HepG2 (cell line): ENCODE measurements around the gene SOWAHA. TPM values are rescaled to one million over a fixed set of nuclear protein-coding genes. Genes with fewer than 3 reads are reported as not detected.

Experiments
- ATF7-NPFF ChIP-seq: sonication (generic); formaldehyde crosslinking; IDR thresholded peaks from 2 replicates; pipeline ENCODE4 v1.8.1; 2023; ENCODE audit warnings: mild to moderate bottlenecking, low read depth, missing genetic modification reagents, moderate library complexity
- DDIT3 ChIP-seq: sonication (generic); formaldehyde crosslinking; IDR thresholded peaks from 2 replicates; pipeline ENCODE4 v1.4.0; 2020; ENCODE audit warnings: mild to moderate bottlenecking, missing genetic modification reagents
- HNRNPLL ChIP-seq: fragments of 200-400 bp; formaldehyde crosslinking; IDR thresholded peaks from 2 replicates; pipeline ENCODE4 v1.6.1; 2017; ENCODE audit warnings: mild to moderate bottlenecking, low read depth, low read length; ENCODE audit not compliant: poor library complexity, severe bottlenecking
- HOXA3 ChIP-seq: sonication (generic); formaldehyde crosslinking; IDR thresholded peaks from 2 replicates; pipeline ENCODE4 v1.5.0; 2020; ENCODE audit warnings: missing genetic modification reagents
- HOXA7 ChIP-seq: sonication (generic); formaldehyde crosslinking; IDR thresholded peaks from 2 replicates; pipeline ENCODE4 v1.8.1; 2022; ENCODE audit warnings: mild to moderate bottlenecking, missing genetic modification reagents, moderate library complexity
- JUN ChIP-seq: sonication (generic); formaldehyde crosslinking; IDR thresholded peaks from 2 replicates; pipeline ENCODE4 v1.4.0; 2020; ENCODE audit warnings: mild to moderate bottlenecking, missing genetic modification reagents
- KLF16 ChIP-seq, 2 experiments: sonication (generic) in 1 of 2; formaldehyde crosslinking in 1 of 2; IDR thresholded peaks; 2 replicates each; pipeline versions ENCODE4 v1.6.1 to v1.8.0; 2016 to 2023; ENCODE audit warnings: missing genetic modification reagents in 2 of 2, missing compliant biosample characterization in 1 of 2
- MTERF4 ChIP-seq: sonication (generic); formaldehyde crosslinking; IDR thresholded peaks from 2 replicates; pipeline ENCODE4 v1.8.0; 2023; ENCODE audit warnings: mild to moderate bottlenecking, missing genetic modification reagents
- NFIC ChIP-seq: IDR thresholded peaks from 2 replicates; pipeline ENCODE4 v1.6.1; 2012; ENCODE audit warnings: mild to moderate bottlenecking, low read length, inconsistent platforms
- TCF7 ChIP-seq: sonication (generic); IDR thresholded peaks from 2 replicates; pipeline ENCODE4 v1.6.1; 2016; ENCODE audit warnings: antibody characterized with exemption, low read depth
- TFAP4 ChIP-seq: sonication (generic); IDR thresholded peaks from 2 replicates; pipeline ENCODE4 v1.6.1; 2016; ENCODE audit warnings: low read depth, borderline replicate concordance
- THAP11 ChIP-seq: IDR thresholded peaks from 2 replicates; pipeline ENCODE4 v1.6.1; 2016; ENCODE audit warnings: missing biosample characterization, missing genetic modification reagents
- ZNF275 ChIP-seq: sonication (generic); formaldehyde crosslinking; IDR thresholded peaks from 2 replicates; pipeline ENCODE4 v1.8.0; 2022; ENCODE audit warnings: missing genetic modification reagents, mild to moderate bottlenecking, inconsistent platforms, borderline replicate concordance
- ZNF44 ChIP-seq: sonication (generic); formaldehyde crosslinking; IDR thresholded peaks from 2 replicates; pipeline ENCODE4 v1.5.1; 2020; ENCODE audit warnings: mild to moderate bottlenecking, missing genetic modification reagents
- ZNF441 ChIP-seq: sonication (generic); formaldehyde crosslinking; IDR thresholded peaks from 2 replicates; pipeline ENCODE4 v1.7.0; 2021; ENCODE audit warnings: missing genetic modification reagents, borderline replicate concordance
- ZNF563 ChIP-seq: sonication (generic); formaldehyde crosslinking; IDR thresholded peaks from 2 replicates; pipeline ENCODE4 v1.8.0; 2022; ENCODE audit warnings: mild to moderate bottlenecking, moderate library complexity, missing genetic modification reagents
- ZNF672 ChIP-seq: sonication (generic); formaldehyde crosslinking; IDR thresholded peaks from 2 replicates; pipeline ENCODE4 v1.8.1; 2022; ENCODE audit warnings: missing genetic modification reagents
- ZNF749 ChIP-seq: sonication (generic); formaldehyde crosslinking; IDR thresholded peaks from 2 replicates; pipeline ENCODE4 v1.8.0; 2022; ENCODE audit warnings: mild to moderate bottlenecking, missing genetic modification reagents, moderate library complexity, borderline replicate concordance
- polyA plus RNA-seq, 8 experiments: library from polyadenylated mRNA; depleted of rRNA in 3 of 8; stranded (reverse) in 7 of 8; unstranded in 1 of 8; fragments of >200 nt; fragmentation: Illumina TruSeq in 4 of 8; extraction: Trizol in 4 of 8; gene quantifications; 2 replicates each; pipeline versions ENCODE4 v1.2.1 to v1.2.3, GENCODE V29; 2011 to 2016; ENCODE audit warnings: low read depth in 4 of 8, missing spikeins in 1 of 8, mixed read lengths in 1 of 8; ENCODE audit not compliant: insufficient read depth in 1 of 8
- total RNA-seq, 5 experiments: library from RNA; depleted of rRNA; stranded (reverse); fragments of >200 nt; fragmentation: Illumina TruSeq; extraction: Trizol; gene quantifications; 2 replicates each; pipeline ENCODE4 v1.2.3, GENCODE V29; 2016; ENCODE audit warnings: low read depth in 1 of 5

The SOWAHA gene
- total and polyA plus RNA-seq, 2 of the 13 experiments (the other 11 are each of a cell fraction or from before 2014, with no cell fraction given) = 0.95 to 1.9 TPM

DNA sequence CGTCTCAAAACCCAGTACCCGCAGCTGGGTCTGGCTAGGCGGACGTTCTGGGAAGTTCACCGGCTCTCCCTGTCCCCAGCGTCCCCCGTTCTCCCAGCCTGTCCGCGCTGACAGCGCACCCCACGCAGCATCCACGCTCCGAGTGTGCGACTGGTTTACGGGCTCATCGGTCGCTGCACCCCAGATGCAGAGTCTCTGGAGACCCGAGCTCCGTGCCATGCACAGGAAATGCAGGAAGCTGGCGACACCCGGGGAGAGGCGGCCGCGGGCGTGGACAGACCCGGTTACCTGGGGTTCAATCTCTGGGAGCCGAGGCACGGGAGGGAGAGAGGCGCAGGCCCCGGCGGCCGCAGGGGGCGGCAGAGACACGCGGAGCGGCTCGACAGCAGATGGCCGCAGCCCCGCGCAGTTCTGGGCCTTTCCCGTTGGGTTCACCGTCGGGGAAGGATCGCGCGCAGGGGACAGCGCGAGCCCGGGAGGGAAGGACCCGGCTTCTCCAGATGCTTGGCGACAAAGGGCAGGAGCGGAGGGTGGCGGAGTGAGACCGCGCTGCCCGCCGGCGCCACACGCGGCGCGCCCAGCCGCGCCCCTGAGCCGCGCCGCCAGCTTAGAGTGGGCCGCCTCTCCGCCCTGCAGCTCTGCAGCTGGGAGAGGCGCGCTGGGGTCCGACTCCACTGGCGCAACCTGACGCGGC is 16.8 kb downstream of the SOWAHA start (continued):
- TF ChIP-seq ZNF44 = 0 out of 2 replicates have a peak, but pooled peaks have one; percentile 56
- peak; percentile 41; the same call in 1 of the 2 replicates for TF ChIP-seq ZNF441 (CRISPR knock-in tag)
- TF ChIP-seq NFIC = no peak
- no peak for TF ChIP-seq HOXA7
- no peak for TF ChIP-seq JUN (CRISPR knock-in tag)
- TF ChIP-seq ZNF749 (CRISPR knock-in tag) = no peak; the same call in 1 of the 2 replicates
- peak; percentile 58; the same call in 1 of the 2 replicates for TF ChIP-seq MTERF4 (CRISPR knock-in tag)
- TF ChIP-seq THAP11 (CRISPR knock-in tag) = 0 out of 2 replicates have a peak, but pooled peaks have one; percentile 21
- TF ChIP-seq ZNF563 (CRISPR knock-in tag) = peak; percentile 72
- TF ChIP-seq HOXA3 (CRISPR knock-in tag) = peak; percentile 70; the same call in 1 of the 2 replicates
- TF ChIP-seq DDIT3 (CRISPR knock-in tag) = no peak
- peak; percentile 81 for TF ChIP-seq HNRNPLL
- no peak for TF ChIP-seq TCF7
- 0 out of 4 replicates have a peak, but pooled peaks of 1 of the 2 experiments have one; percentile 45 for TF ChIP-seq KLF16 (CRISPR knock-in tag; IDR thresholded peaks at IDR 0.05)
- TF ChIP-seq TFAP4 = peak; percentile 49; the same call in 1 of the 2 replicates
- 0 out of 2 replicates have a peak, but pooled peaks have one; percentile 15 for TF ChIP-seq ZNF275
- TF ChIP-seq ZNF672 = peak; percentile 43; the same call in 1 of the 2 replicates
- peak; percentile 78 for TF ChIP-seq ATF7-NPFF (CRISPR knock-in tag)
